Parathyroid adenoma (tissue), 2 donors: ENCODE data around the gene ALDH16A1.

Source experiments
- H2AFZ ChIP-seq: fragments of 300-600 bp; sonication (generic); one replicate; pipeline ENCODE4 v1.7.0; 2017; ENCODE audit warnings: antibody characterized with exemption, mild to moderate bottlenecking
- H3K27ac ChIP-seq: fragments of 300-600 bp; sonication (generic); one replicate; pipeline ENCODE4 v1.7.0; 2017
- H3K27me3 ChIP-seq: fragments of 300-600 bp; sonication (generic); one replicate; pipeline ENCODE4 v1.7.0; 2017; ENCODE audit warnings: low read length; ENCODE audit not compliant: control insufficient read depth, insufficient read depth
- H3K36me3 ChIP-seq: fragments of 300-600 bp; sonication (generic); one replicate; pipeline ENCODE4 v1.7.0; 2017; ENCODE audit warnings: low read length; ENCODE audit not compliant: control insufficient read depth, insufficient read depth
- H3K4me1 ChIP-seq: fragments of 300-600 bp; sonication (generic); one replicate; pipeline ENCODE4 v1.7.0; 2017; ENCODE audit warnings: control low read depth
- H3K4me2 ChIP-seq: fragments of 300-600 bp; sonication (generic); one replicate; pipeline ENCODE4 v1.7.0; 2017; ENCODE audit warnings: low read length
- H3K4me3 ChIP-seq: fragments of 300-600 bp; sonication (generic); one replicate; pipeline ENCODE4 v1.7.0; 2017; ENCODE audit warnings: low read depth, low read length
- H3K79me2 ChIP-seq: fragments of 300-600 bp; sonication (generic); one replicate; pipeline ENCODE4 v1.7.0; 2017; ENCODE audit warnings: control low read depth
- H3K9ac ChIP-seq: fragments of 300-600 bp; sonication (generic); one replicate; pipeline ENCODE4 v1.7.0; 2017; ENCODE audit warnings: mild to moderate bottlenecking
- H3K9me3 ChIP-seq: fragments of 300-600 bp; sonication (generic); one replicate; pipeline ENCODE4 v1.7.0; 2017; ENCODE audit warnings: low read length; ENCODE audit not compliant: control insufficient read depth
- TF ChIP-seq, protein P1 (sequence below): fragments of 300-600 bp; sonication (generic); IDR thresholded peaks from one replicate; pipeline ENCODE4 v1.7.0; 2017; ENCODE audit warnings: antibody characterized with exemption, mild to moderate bottlenecking
- donor health status: primary hyperparathyroidism.

ALDH16A1 gene

GRCh38 chr19:49499030-49499670 lies 46.1 kb downstream of the ALDH16A1 start:
- no peak overlapping the region for H2AFZ ChIP-seq
- peaks cover 17% of the 10 kb centered on the region for H3K4me1 ChIP-seq

DNA sequence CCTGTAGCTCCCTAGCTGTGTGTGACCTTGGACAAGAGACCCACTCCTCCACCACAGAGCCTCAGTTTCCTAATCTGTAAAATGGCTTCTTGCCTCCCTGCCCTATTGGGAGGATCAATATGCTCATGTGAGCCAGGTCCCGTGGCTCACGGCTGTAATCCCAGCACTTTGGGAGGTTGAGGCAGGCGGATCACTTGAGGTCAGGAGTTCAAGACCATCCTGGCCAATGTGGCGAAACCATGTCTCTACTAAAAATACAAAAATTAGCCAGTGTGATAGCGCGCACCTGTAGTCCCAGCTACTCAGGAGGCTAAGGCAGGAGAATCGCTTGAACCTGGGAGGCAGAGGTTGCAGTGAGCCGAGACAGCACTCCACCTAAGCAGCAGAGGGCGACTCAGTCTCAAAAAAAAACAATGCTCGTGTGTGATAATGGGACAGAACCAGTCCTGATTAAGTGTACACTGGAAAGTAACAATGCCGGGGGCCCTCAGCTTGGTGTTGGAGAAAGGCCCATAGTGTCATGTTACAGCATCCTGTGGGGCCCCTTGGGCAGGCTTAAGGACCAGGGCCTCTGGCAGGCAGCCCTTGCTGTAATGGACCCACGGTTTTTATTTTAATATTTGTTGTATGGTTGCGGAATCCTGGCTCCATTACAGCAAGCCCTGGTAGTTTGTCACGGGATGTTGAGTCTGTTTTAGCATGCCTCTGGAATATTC lies 50.0 kb downstream of the ALDH16A1 start:
- Histone ChIP-seq H3K9ac (no peak overlapping the region), H3K27me3 (no peaks in the 10 kb centered on the region), H3K36me3 (no peaks in the 10 kb centered on the region), H3K4me2 (no peak overlapping the region), H3K27ac (no peak overlapping the region), H3K79me2 (no peaks in the 10 kb centered on the region), H3K4me3 (no peak overlapping the region), H3K4me1 (peaks cover 5% of the 10 kb centered on the region), H3K9me3 (no peaks in the 10 kb centered on the region), H2AFZ (peak overlapping the region; percentile 52)
- TF ChIP-seq, protein P1, sequence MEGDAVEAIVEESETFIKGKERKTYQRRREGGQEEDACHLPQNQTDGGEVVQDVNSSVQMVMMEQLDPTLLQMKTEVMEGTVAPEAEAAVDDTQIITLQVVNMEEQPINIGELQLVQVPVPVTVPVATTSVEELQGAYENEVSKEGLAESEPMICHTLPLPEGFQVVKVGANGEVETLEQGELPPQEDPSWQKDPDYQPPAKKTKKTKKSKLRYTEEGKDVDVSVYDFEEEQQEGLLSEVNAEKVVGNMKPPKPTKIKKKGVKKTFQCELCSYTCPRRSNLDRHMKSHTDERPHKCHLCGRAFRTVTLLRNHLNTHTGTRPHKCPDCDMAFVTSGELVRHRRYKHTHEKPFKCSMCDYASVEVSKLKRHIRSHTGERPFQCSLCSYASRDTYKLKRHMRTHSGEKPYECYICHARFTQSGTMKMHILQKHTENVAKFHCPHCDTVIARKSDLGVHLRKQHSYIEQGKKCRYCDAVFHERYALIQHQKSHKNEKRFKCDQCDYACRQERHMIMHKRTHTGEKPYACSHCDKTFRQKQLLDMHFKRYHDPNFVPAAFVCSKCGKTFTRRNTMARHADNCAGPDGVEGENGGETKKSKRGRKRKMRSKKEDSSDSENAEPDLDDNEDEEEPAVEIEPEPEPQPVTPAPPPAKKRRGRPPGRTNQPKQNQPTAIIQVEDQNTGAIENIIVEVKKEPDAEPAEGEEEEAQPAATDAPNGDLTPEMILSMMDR, result peak; percentile 75

More at GRCh38 chr19:49499030-49499670, 46.1 kb downstream of the ALDH16A1 start:
- H3K79me2 ChIP-seq, result no peaks in the 10 kb centered on the region
- no peaks in the 10 kb centered on the region for H3K36me3 ChIP-seq
- no peaks in the 10 kb centered on the region for H3K27me3 ChIP-seq
- no peak overlapping the region for H3K9ac ChIP-seq
- H3K4me3 ChIP-seq, result no peak overlapping the region
- H3K4me2 ChIP-seq, result no peak overlapping the region
- TF ChIP-seq, protein P1, result no peak
- no peak overlapping the region for H3K27ac ChIP-seq
- H3K9me3 ChIP-seq, result no peaks in the 10 kb centered on the region

- Histone ChIP-seq H3K9ac (no peak overlapping the region), H3K4me2 (no peak overlapping the region), H3K36me3 (no peaks in the 10 kb centered on the region), H3K4me1 (peaks cover 3% of the 10 kb centered on the region), H3K27me3 (no peaks in the 10 kb centered on the region), H3K4me3 (no peak overlapping the region), H3K27ac (no peak overlapping the region), H2AFZ (peak overlapping the region; percentile 52), H3K79me2 (no peaks in the 10 kb centered on the region), H3K9me3 (no peaks in the 10 kb centered on the region)
- TF ChIP-seq, protein P1, result no peak
Measured at GRCh38 chr19:49503582-49503962, 50.5 kb downstream of the ALDH16A1 start.

- Histone ChIP-seq H2AFZ (no peak overlapping the region), H3K4me3 (no peak overlapping the region), H3K4me2 (no peak overlapping the region), H3K79me2 (no peaks in the 10 kb centered on the region), H3K4me1 (peaks cover 3% of the 10 kb centered on the region), H3K9ac (no peak overlapping the region), H3K27ac (no peak overlapping the region), H3K9me3 (no peaks in the 10 kb centered on the region), H3K36me3 (no peaks in the 10 kb centered on the region), H3K27me3 (no peaks in the 10 kb centered on the region)
- TF ChIP-seq, protein P1, result peak; percentile 68
Measured at GRCh38 chr19:49506575-49507105, 53.6 kb downstream of the ALDH16A1 start.
